Adipose tissue (tissue), 3 donors: ENCODE data around the gene R3HDM2. TPM values are rescaled to one million over a fixed set of nuclear protein-coding genes. Genes with fewer than 3 reads are reported as not detected.
"Not testable (repeated sequence)": the region's sequence is repeated elsewhere in the genome, so short reads cannot be mapped to it uniquely, and the experiment has no call there.

Experiments used
- H3K27ac ChIP-seq: one replicate; pipeline ENCODE4 v1.5.1; 2013; ENCODE audit warnings: low read depth, low read length
- WGBS, 3 donors: extraction: QIAGEN DNeasy Blood & Tissue Kit; methylation state at CpG; one replicate each; pipeline ENCODE4 v1.1.7; 2013; 5-methylcytosine and 5-hydroxymethylcytosine counted together
- polyA plus RNA-seq, 3 donors: library from polyadenylated mRNA; stranded (reverse); fragments of 200-250 nt; gene quantifications; one replicate each; pipeline ENCODE4 v1.2.3, GENCODE V29; 2013
- donor health status: healthy with polysubstance abuse.
- donor health status: Bipolar disorder and iron deficiency.
- donor health status: healthy.

Gene R3HDM2
- polyA plus RNA-seq, 3 donors, result 11.7 to 24.2 (median 18.1) TPM

GRCh38 chr12:57319678-57320469 lies 111.0 kb downstream of the R3HDM2 start:
- no peak overlapping the region for H3K27ac ChIP-seq
- 57 to 86% (median 69%) methylated on average over 11 of the region's 11 CpGs for WGBS, 3 donors

- 97 to 99% (median 97%) methylated on average over 7 of the region's 7 CpGs for WGBS, 3 donors
- no peak overlapping the region for H3K27ac ChIP-seq
Measured at GRCh38 chr12:57315681-57316080, 115.2 kb downstream of the R3HDM2 start.

GRCh38 chr12:57312287-57312686 lies 118.6 kb downstream of the R3HDM2 start:
- 91 to 94% (median 94%) methylated on average over 5 of the region's 5 CpGs for WGBS, 3 donors
- H3K27ac ChIP-seq, result not testable (repeated sequence)

GRCh38 chr12:57309420-57309819 lies 121.4 kb downstream of the R3HDM2 start:
- WGBS, 3 donors, result 56 to 77% (median 65%) methylated on average over 2 of the region's 2 CpGs

GRCh38 chr12:57300961-57301584 lies 129.8 kb downstream of the R3HDM2 start:
- WGBS, 3 donors, result 98 to 100% (median 98%) methylated on average over 3 of the region's 3 CpGs
- H3K27ac ChIP-seq, result no peak overlapping the region

More at GRCh38 chr12:57309420-57309819, 121.4 kb downstream of the R3HDM2 start:
- H3K27ac ChIP-seq, result no peak overlapping the region

- 53 to 76% (median 62%) methylated on average over 1 of the region's 1 CpG for WGBS, 3 donors
- H3K27ac ChIP-seq, result no peak overlapping the region
Measured at GRCh38 chr12:57299514-57300016, 131.3 kb downstream of the R3HDM2 start.

GRCh38 chr12:57296291-57296690 lies 134.6 kb downstream of the R3HDM2 start:
- no peak overlapping the region for H3K27ac ChIP-seq
- WGBS, 3 donors, result 87 to 97% (median 94%) methylated on average over 4 of the region's 4 CpGs

GRCh38 chr12:57282073-57282472 lies 148.8 kb downstream of the R3HDM2 start:
- 90 to 92% (median 91%) methylated on average over 12 of the region's 12 CpGs for WGBS, 3 donors
- not testable (repeated sequence) for H3K27ac ChIP-seq

- H3K27ac ChIP-seq, result no peak overlapping the region
- 71 to 82% (median 73%) methylated on average over 9 of the region's 9 CpGs for WGBS, 3 donors
Measured at GRCh38 chr12:57280211-57281062, 150.4 kb downstream of the R3HDM2 start.

- 92 to 96% (median 94%) methylated on average over 15 of the region's 15 CpGs for WGBS, 3 donors
- no peak overlapping the region for H3K27ac ChIP-seq
Measured at GRCh38 chr12:57278465-57279381, 152.1 kb downstream of the R3HDM2 start.

- H3K27ac ChIP-seq, result no peak overlapping the region
- WGBS, 3 donors, result 37 to 76% (median 75%) methylated on average over 4 of the region's 4 CpGs
Measured at GRCh38 chr12:57276935-57277563, 153.8 kb downstream of the R3HDM2 start.

GRCh38 chr12:57276233-57276632 lies 154.6 kb downstream of the R3HDM2 start:
- H3K27ac ChIP-seq, result not testable (repeated sequence)
- WGBS, 3 donors, result 94 to 98% (median 97%) methylated on average over 6 of the region's 6 CpGs

GRCh38 chr12:57273516-57273915 lies 157.3 kb downstream of the R3HDM2 start:
- no peak overlapping the region for H3K27ac ChIP-seq

- no peak overlapping the region for H3K27ac ChIP-seq
- 57 to 76% (median 74%) methylated on average over 7 of the region's 7 CpGs for WGBS, 3 donors
Measured at GRCh38 chr12:57272337-57273151, 158.3 kb downstream of the R3HDM2 start.

GRCh38 chr12:57270966-57271470 lies 159.8 kb downstream of the R3HDM2 start:
- WGBS, 3 donors, result 83 to 92% (median 86%) methylated on average over 1 of the region's 1 CpG

GRCh38 chr12:57268264-57268663 lies 162.6 kb downstream of the R3HDM2 start:
- 67 to 93% (median 72%) methylated on average over 7 of the region's 7 CpGs for WGBS, 3 donors
- no peak overlapping the region for H3K27ac ChIP-seq

More at GRCh38 chr12:57270966-57271470, 159.8 kb downstream of the R3HDM2 start:
- no peak overlapping the region for H3K27ac ChIP-seq
